Astrocyte of the cerebellum (primary cell): ENCODE data around the gene CYTH4.

Experiments
- DNase-seq: peaks from one replicate; pipeline ENCODE4 v3.0.0-alpha.2; 2011; ENCODE audit warnings: low read depth
- H3K4me3 ChIP-seq: 2 replicates; pipeline ENCODE4 v1.5.1; 2011; ENCODE audit warnings: mild to moderate bottlenecking, low read depth, low read length, moderate library complexity
- in situ Hi-C: cut with HindIII; loops from 2 replicates; pipeline ENCODE4 v1.10.0; 2017; ENCODE audit warnings: low sequenced_read_pairs
- TF ChIP-seq, protein P1 (sequence below): IDR thresholded peaks from 2 replicates; pipeline ENCODE4 v1.5.1; 2012; ENCODE audit warnings: low read length, low read depth, moderate library complexity, mild to moderate bottlenecking; ENCODE audit errors: missing control alignments

The CYTH4 gene

GRCh38 chr22:37239336-37240239 is 42.7 kb upstream of the CYTH4 start:
- no peak for DNase-seq
- no peak overlapping the region for H3K4me3 ChIP-seq
- in situ Hi-C loops: no loop called here
- TF ChIP-seq, protein P1, sequence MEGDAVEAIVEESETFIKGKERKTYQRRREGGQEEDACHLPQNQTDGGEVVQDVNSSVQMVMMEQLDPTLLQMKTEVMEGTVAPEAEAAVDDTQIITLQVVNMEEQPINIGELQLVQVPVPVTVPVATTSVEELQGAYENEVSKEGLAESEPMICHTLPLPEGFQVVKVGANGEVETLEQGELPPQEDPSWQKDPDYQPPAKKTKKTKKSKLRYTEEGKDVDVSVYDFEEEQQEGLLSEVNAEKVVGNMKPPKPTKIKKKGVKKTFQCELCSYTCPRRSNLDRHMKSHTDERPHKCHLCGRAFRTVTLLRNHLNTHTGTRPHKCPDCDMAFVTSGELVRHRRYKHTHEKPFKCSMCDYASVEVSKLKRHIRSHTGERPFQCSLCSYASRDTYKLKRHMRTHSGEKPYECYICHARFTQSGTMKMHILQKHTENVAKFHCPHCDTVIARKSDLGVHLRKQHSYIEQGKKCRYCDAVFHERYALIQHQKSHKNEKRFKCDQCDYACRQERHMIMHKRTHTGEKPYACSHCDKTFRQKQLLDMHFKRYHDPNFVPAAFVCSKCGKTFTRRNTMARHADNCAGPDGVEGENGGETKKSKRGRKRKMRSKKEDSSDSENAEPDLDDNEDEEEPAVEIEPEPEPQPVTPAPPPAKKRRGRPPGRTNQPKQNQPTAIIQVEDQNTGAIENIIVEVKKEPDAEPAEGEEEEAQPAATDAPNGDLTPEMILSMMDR: no peak

GRCh38 chr22:37240240-37240940 is 41.9 kb upstream of the CYTH4 start:
- in situ Hi-C loops: no loop called here
- TF ChIP-seq, protein P1: no peak
- H3K4me3 ChIP-seq: no peak overlapping the region
- DNase-seq: no peak

- H3K4me3 ChIP-seq: no peak overlapping the region
- in situ Hi-C loops: no loop called here
- TF ChIP-seq, protein P1: no peak
- DNase-seq: no peak
Observed at GRCh38 chr22:37240941-37241320, 41.4 kb upstream of the CYTH4 start.

GRCh38 chr22:37241351-37242142 is 40.8 kb upstream of the CYTH4 start:
- no peak overlapping the region for H3K4me3 ChIP-seq
- in situ Hi-C loops: no loop called here
- DNase-seq: no peak
- TF ChIP-seq, protein P1: no peak

- TF ChIP-seq, protein P1: no peak
- H3K4me3 ChIP-seq: no peak overlapping the region
- no peak for DNase-seq
- in situ Hi-C loops: no loop called here
Observed at GRCh38 chr22:37242395-37242918, 39.9 kb upstream of the CYTH4 start.

GRCh38 chr22:37243402-37244113 is 38.8 kb upstream of the CYTH4 start:
- in situ Hi-C loops: no loop called here
- peak overlapping the region; percentile 33 for H3K4me3 ChIP-seq
- TF ChIP-seq, protein P1: no peak
- DNase-seq: no peak
